Stomach (tissue), 9 donors: ENCODE measurements around the gene OR2T3. TPM values are rescaled to one million over a fixed set of nuclear protein-coding genes. Genes with fewer than 3 reads are reported as not detected.

ENCODE experiments used
- DNase-seq, 2 donors: peaks; one replicate each; pipeline versions ENCODE4 v3.0.0 to v3.0.0-alpha.2; 2013 to 2019
- H3K27ac ChIP-seq, 5 donors: fragments of 200-600 bp in 4 of 5; sonication (generic) in 4 of 5; one replicate each; pipeline ENCODE4 v1.5.1; 2013 to 2019; ENCODE audit warnings: mild to moderate bottlenecking in 1 of 5, moderate library complexity in 1 of 5
- H3K27me3 ChIP-seq, 3 donors: fragments of 200-600 bp; sonication (generic); one replicate each; pipeline ENCODE4 v1.5.1; 2017 to 2019; ENCODE audit warnings: mixed run types in 1 of 3
- H3K36me3 ChIP-seq, 4 donors: fragments of 200-600 bp; sonication (generic); 1 replicate in 3 of 4; 2 replicates in 1 of 4; pipeline ENCODE4 v1.5.1; 2016 to 2019
- H3K4me1 ChIP-seq, 4 donors: fragments of 200-600 bp; sonication (generic); one replicate each; pipeline ENCODE4 v1.5.1; 2016 to 2019
- H3K4me3 ChIP-seq, 4 donors: fragments of 200-600 bp; sonication (generic) in 3 of 4; one replicate each; pipeline ENCODE4 v1.5.1; 2016 to 2019; ENCODE audit warnings: mild to moderate bottlenecking in 1 of 4
- H3K9me3 ChIP-seq, 4 donors: fragments of 200-600 bp; sonication (generic); one replicate each; pipeline ENCODE4 v1.5.1; 2016 to 2019
- EP300 ChIP-seq: sonication (generic); formaldehyde crosslinking; IDR thresholded peaks from one replicate; pipeline ENCODE4 v1.6.1; 2017; ENCODE audit warnings: antibody characterized with exemption
- POLR2A ChIP-seq, 4 donors: fragments of 450-650 bp; IDR thresholded peaks; one replicate each; pipeline ENCODE4 v1.6.1; 2016; ENCODE audit warnings: antibody characterized with exemption in 4 of 4, control low read depth in 2 of 4, mild to moderate bottlenecking in 1 of 4, moderate library complexity in 1 of 4
- POLR2AphosphoS5 ChIP-seq, 3 donors: sonication (generic); formaldehyde crosslinking; IDR thresholded peaks; one replicate each; pipeline ENCODE4 v1.6.1; 2016; ENCODE audit warnings: antibody characterized with exemption in 3 of 3
- WGBS, 5 donors: extraction: QIAGEN DNeasy Blood & Tissue Kit in 3 of 5; methylation state at CpG; one replicate each; pipeline versions ENCODE4 v1.1.5 to v1.1.7; 2013 to 2018; 5-methylcytosine and 5-hydroxymethylcytosine counted together
- intact Hi-C: fragments of 100-400 bp; cut with DNase I; formaldehyde crosslinking; loops from one replicate; pipeline ENCODE4 v1.15.1; 2023; ENCODE audit warnings: low total_unique reads
- polyA plus RNA-seq, 3 donors: library from polyadenylated mRNA; stranded (reverse); fragments of 200-250 nt; gene quantifications; one replicate each; pipeline ENCODE4 v1.2.3, GENCODE V29; 2013
- total RNA-seq, 5 donors: library from RNA; depleted of rRNA; stranded (reverse); fragments of >200 nt; gene quantifications; one replicate each; pipeline versions ENCODE4 v1.1.0 to v1.2.3, GENCODE V29; 2014 to 2016
- TF ChIP-seq, protein P1 (sequence below), 7 experiments: fragments of 450-650 bp in 4 of 7; fragments of 200-600 bp in 3 of 7; sonication (generic) in 3 of 7; IDR thresholded peaks; one replicate each; pipeline ENCODE4 v1.5.1; 2016 to 2019; ENCODE audit warnings: antibody characterized with exemption in 7 of 7, control low read depth in 2 of 7, mild to moderate bottlenecking in 1 of 7
- donor health status: healthy with polysubstance abuse.
- donor health status: Bipolar disorder and iron deficiency.
- donor health status: healthy.

The OR2T3 gene
- total and polyA plus RNA-seq, 8 donors: not detected

DNA sequence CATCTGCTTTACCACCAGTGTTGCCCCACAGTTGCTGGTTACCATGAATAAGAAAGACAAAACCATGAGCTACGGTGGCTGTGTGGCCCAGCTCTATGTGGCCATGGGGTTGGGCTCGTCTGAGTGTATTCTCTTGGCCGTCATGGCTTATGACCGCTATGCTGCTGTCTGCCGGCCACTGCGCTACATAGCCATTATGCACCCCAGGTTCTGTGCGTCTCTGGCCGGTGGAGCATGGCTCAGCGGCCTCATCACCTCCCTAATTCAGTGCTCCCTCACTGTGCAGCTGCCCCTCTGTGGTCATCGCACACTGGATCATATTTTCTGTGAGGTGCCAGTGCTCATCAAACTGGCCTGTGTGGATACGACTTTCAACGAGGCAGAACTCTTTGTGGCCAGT lies 48.7 kb downstream of the OR2T3 start:
- no peaks in the 10 kb centered on the region for H3K4me1 ChIP-seq
- no peak overlapping the region for H3K27ac ChIP-seq
- WGBS, 5 donors: 85 to 91% (median 88%) methylated on average over 12 of the region's 12 CpGs
- peaks cover 0 to 8% (median 0%) of the 10 kb centered on the region in 4 donors for H3K9me3 ChIP-seq
- no peaks in the 10 kb centered on the region for H3K27me3 ChIP-seq
- H3K4me3 ChIP-seq: no peak overlapping the region
- no peak for DNase-seq
- H3K36me3 ChIP-seq: no peaks in the 10 kb centered on the region
- TF ChIP-seq, protein P1, sequence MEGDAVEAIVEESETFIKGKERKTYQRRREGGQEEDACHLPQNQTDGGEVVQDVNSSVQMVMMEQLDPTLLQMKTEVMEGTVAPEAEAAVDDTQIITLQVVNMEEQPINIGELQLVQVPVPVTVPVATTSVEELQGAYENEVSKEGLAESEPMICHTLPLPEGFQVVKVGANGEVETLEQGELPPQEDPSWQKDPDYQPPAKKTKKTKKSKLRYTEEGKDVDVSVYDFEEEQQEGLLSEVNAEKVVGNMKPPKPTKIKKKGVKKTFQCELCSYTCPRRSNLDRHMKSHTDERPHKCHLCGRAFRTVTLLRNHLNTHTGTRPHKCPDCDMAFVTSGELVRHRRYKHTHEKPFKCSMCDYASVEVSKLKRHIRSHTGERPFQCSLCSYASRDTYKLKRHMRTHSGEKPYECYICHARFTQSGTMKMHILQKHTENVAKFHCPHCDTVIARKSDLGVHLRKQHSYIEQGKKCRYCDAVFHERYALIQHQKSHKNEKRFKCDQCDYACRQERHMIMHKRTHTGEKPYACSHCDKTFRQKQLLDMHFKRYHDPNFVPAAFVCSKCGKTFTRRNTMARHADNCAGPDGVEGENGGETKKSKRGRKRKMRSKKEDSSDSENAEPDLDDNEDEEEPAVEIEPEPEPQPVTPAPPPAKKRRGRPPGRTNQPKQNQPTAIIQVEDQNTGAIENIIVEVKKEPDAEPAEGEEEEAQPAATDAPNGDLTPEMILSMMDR (IDR thresholded peaks at IDR 0.05): no peak
- TF ChIP-seq POLR2A (IDR thresholded peaks at IDR 0.05): no peak
- TF ChIP-seq EP300: no peak
- no peak for TF ChIP-seq POLR2AphosphoS5 (IDR thresholded peaks at IDR 0.05)
- intact Hi-C loops: no loop called here

Other genes starting within 250 kb of the OR2T3 start
- gene OR2M4, start 241.9 kb upstream of the OR2T3 start, total RNA-seq: not detected
- not detected for gene OR2M4, start 241.9 kb upstream of the OR2T3 start, polyA plus RNA-seq
- gene OR2T33, start 195.4 kb upstream of the OR2T3 start, total RNA-seq: not detected
- gene OR2T33, start 195.4 kb upstream of the OR2T3 start, polyA plus RNA-seq: not detected
- not detected for gene OR2T12, start 169.9 kb upstream of the OR2T3 start, total RNA-seq
- gene OR2T12, start 169.9 kb upstream of the OR2T3 start, polyA plus RNA-seq: not detected
- gene OR2M7, start 148.8 kb upstream of the OR2T3 start, total RNA-seq: not detected
- gene OR2M7, start 148.8 kb upstream of the OR2T3 start, polyA plus RNA-seq: not detected
- not detected for gene OR14C36, start 124.6 kb upstream of the OR2T3 start, total RNA-seq
- gene OR14C36, start 124.6 kb upstream of the OR2T3 start, polyA plus RNA-seq: not detected
- not detected for gene OR2T4, start 111.7 kb upstream of the OR2T3 start, total RNA-seq
- gene OR2T4, start 111.7 kb upstream of the OR2T3 start, polyA plus RNA-seq: not detected
- under 1 TPM in 1 of 5 donors, not detected in 4; under 0.01 TPM for gene OR2T6, start 97.6 kb upstream of the OR2T3 start, total RNA-seq
- gene OR2T6, start 97.6 kb upstream of the OR2T3 start, polyA plus RNA-seq: not detected
- gene OR2T1, start 70.3 kb upstream of the OR2T3 start, total RNA-seq: not detected
- not detected for gene OR2T1, start 70.3 kb upstream of the OR2T3 start, polyA plus RNA-seq
- not detected for gene OR2T2, start 27.7 kb upstream of the OR2T3 start, total RNA-seq
- not detected for gene OR2T2, start 27.7 kb upstream of the OR2T3 start, polyA plus RNA-seq
- gene OR2T5, start 15.2 kb downstream of the OR2T3 start, total RNA-seq: not detected
- not detected for gene OR2T5, start 15.2 kb downstream of the OR2T3 start, polyA plus RNA-seq
- not detected for gene OR2G6, start 34.7 kb downstream of the OR2T3 start, total RNA-seq
- not detected for gene OR2G6, start 34.7 kb downstream of the OR2T3 start, polyA plus RNA-seq
- not detected for gene OR2T29, start 89.4 kb downstream of the OR2T3 start, total RNA-seq
- gene OR2T29, start 89.4 kb downstream of the OR2T3 start, polyA plus RNA-seq: not detected
- gene OR2T34, start 101.4 kb downstream of the OR2T3 start, total RNA-seq: not detected
- gene OR2T34, start 101.4 kb downstream of the OR2T3 start, polyA plus RNA-seq: not detected
- gene OR2T10, start 124.3 kb downstream of the OR2T3 start, total RNA-seq: not detected
- not detected for gene OR2T10, start 124.3 kb downstream of the OR2T3 start, polyA plus RNA-seq
- gene OR2T11, start 161.7 kb downstream of the OR2T3 start, total RNA-seq: not detected
- gene OR2T11, start 161.7 kb downstream of the OR2T3 start, polyA plus RNA-seq: not detected
- not detected for gene OR2T35, start 171.9 kb downstream of the OR2T3 start, total RNA-seq
- not detected for gene OR2T35, start 171.9 kb downstream of the OR2T3 start, polyA plus RNA-seq
- gene OR2T27, start 182.2 kb downstream of the OR2T3 start, total RNA-seq: not detected
- gene OR2T27, start 182.2 kb downstream of the OR2T3 start, polyA plus RNA-seq: not detected
- gene OR14I1, start 229.4 kb downstream of the OR2T3 start, total RNA-seq: not detected
- not detected for gene OR14I1, start 229.4 kb downstream of the OR2T3 start, polyA plus RNA-seq